Measurements from ENCODE around the gene KREMEN1.

The KREMEN1 gene

GRCh38 chr22:29088809-29089208, 16.0 kb downstream of the KREMEN1 start:
- Histone ChIP-seq H3K27ac (replicated peaks) (no peak overlapping the region), H3K27me3 (ENCODE audit: insufficient read depth, poor library complexity, severe bottlenecking) (no peaks in the 10 kb centered on the region)

GRCh38 chr22:29089507-29089906, 16.7 kb downstream of the KREMEN1 start:
- Histone ChIP-seq H3K4me3 (replicated peaks; ENCODE audit: insufficient read depth, low read length) (no peak overlapping the region), H3K27me3 (ENCODE audit: insufficient read depth, poor library complexity, severe bottlenecking) (no peaks in the 10 kb centered on the region), H3K27ac (replicated peaks) (no peak overlapping the region)
- no peak for DNase-seq (ENCODE audit: low read depth in 1 of 2, low spot score in 1 of 2)
- TF ChIP-seq POLR2AphosphoS5 (IDR thresholded peaks at IDR 0.05; ENCODE audit: low read depth) (no peak), REST (IDR thresholded peaks at IDR 0.05; ENCODE audit: insufficient replicate concordance, low read depth) (no peak), GABPA (IDR thresholded peaks at IDR 0.05; ENCODE audit: low read depth) (no peak), SPI1 (IDR thresholded peaks at IDR 0.05; ENCODE audit: borderline replicate concordance, low read depth) (no peak), CTCF (IDR thresholded peaks at IDR 0.05; ENCODE audit: insufficient read depth, low read length) (no peak)

More at GRCh38 chr22:29088809-29089208, 16.0 kb downstream of the KREMEN1 start:
- DNase-seq (ENCODE audit: low read depth in 1 of 2, low spot score in 1 of 2): no peak
- no peak overlapping the region for H3K4me3 ChIP-seq (replicated peaks; ENCODE audit: insufficient read depth, low read length)
- TF ChIP-seq CTCF (IDR thresholded peaks at IDR 0.05; ENCODE audit: insufficient read depth, low read length): no peak

- Histone ChIP-seq H3K27ac (replicated peaks) (no peak overlapping the region), H3K27me3 (ENCODE audit: insufficient read depth, poor library complexity, severe bottlenecking) (no peaks in the 10 kb centered on the region), H3K4me3 (replicated peaks; ENCODE audit: insufficient read depth, low read length) (no peak overlapping the region)
- no peak for DNase-seq (ENCODE audit: low read depth in 1 of 2, low spot score in 1 of 2)
- TF ChIP-seq REST (IDR thresholded peaks at IDR 0.05; ENCODE audit: insufficient replicate concordance, low read depth) (no peak), CTCF (IDR thresholded peaks at IDR 0.05; ENCODE audit: insufficient read depth, low read length) (no peak), SPI1 (IDR thresholded peaks at IDR 0.05; ENCODE audit: borderline replicate concordance, low read depth) (no peak), GABPA (IDR thresholded peaks at IDR 0.05; ENCODE audit: low read depth) (no peak), POLR2AphosphoS5 (IDR thresholded peaks at IDR 0.05; ENCODE audit: low read depth) (no peak)
Observed at GRCh38 chr22:29090039-29090438, 17.2 kb downstream of the KREMEN1 start.

GRCh38 chr22:29092243-29092642, 19.4 kb downstream of the KREMEN1 start:
- no peak for DNase-seq (ENCODE audit: low read depth in 1 of 2, low spot score in 1 of 2)
- no peak for TF ChIP-seq GABPA (IDR thresholded peaks at IDR 0.05; ENCODE audit: low read depth)
- no peak for TF ChIP-seq CTCF (IDR thresholded peaks at IDR 0.05; ENCODE audit: insufficient read depth, low read length)
- no peak for TF ChIP-seq REST (IDR thresholded peaks at IDR 0.05; ENCODE audit: insufficient replicate concordance, low read depth)
- no peak for TF ChIP-seq SPI1 (IDR thresholded peaks at IDR 0.05; ENCODE audit: borderline replicate concordance, low read depth)
- no peak for TF ChIP-seq POLR2AphosphoS5 (IDR thresholded peaks at IDR 0.05; ENCODE audit: low read depth)
- H3K27me3 ChIP-seq (ENCODE audit: insufficient read depth, poor library complexity, severe bottlenecking): no peaks in the 10 kb centered on the region
- no peak overlapping the region for H3K27ac ChIP-seq (replicated peaks)
- no peak overlapping the region for H3K4me3 ChIP-seq (replicated peaks; ENCODE audit: insufficient read depth, low read length)

All from HL-60 (cell line).